ENCODE measurements around the gene RBM4.

RBM4 gene

DNA sequence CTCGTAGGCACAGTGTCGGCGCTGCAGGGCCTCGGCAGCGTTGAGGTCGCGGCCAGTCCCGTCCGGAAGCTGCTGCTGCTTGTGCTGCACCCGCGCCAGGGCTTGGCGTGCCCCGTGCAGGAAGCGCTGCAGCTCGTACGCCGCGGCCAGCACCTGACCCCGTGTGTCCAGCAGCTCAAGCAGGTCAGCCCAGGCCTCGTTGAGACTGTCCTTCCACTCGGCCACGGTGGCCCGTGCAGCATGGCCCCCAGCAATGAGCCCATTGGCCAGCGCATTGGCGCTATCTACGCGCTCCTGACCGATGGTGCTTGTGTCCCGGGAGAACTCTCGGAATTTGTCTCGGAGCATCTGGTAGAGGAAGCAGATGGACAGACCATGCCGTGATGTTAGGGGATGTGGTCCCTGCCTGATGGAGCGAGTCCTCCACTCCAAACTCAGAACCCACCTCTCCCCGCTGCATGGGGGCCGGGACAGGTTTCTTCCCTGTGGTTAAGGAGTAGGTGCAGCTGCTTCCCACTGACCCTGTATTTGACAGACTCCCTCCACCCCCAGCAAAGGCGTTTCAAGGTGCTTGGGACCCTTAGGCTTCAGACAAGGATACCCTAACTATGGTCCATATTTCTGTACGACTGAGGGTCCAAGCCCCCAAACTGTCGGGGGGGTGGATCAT lies 52.9 kb downstream of the RBM4 start:
- DNase-seq, result no peak

DNA sequence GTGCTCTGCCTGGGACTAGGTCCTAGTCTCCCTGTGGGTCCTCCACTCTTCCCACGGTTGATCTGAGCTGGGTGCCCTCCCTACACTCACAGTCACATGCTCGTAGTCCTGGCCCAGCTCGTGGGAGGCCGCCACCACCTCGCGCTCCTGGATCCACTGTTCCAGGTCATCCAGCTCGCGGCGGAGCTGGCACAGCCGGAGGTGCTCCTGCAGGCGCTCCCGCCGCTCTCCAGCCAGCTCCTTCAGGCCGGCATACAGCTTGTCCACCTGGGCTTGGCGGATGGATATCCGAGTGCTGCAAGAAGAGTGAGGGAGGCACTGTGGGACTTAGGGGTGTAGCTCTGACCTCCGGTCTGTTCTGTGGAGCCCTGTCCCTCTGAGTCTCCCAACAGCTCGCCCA lies 53.9 kb downstream of the RBM4 start:
- no peak for DNase-seq

DNA sequence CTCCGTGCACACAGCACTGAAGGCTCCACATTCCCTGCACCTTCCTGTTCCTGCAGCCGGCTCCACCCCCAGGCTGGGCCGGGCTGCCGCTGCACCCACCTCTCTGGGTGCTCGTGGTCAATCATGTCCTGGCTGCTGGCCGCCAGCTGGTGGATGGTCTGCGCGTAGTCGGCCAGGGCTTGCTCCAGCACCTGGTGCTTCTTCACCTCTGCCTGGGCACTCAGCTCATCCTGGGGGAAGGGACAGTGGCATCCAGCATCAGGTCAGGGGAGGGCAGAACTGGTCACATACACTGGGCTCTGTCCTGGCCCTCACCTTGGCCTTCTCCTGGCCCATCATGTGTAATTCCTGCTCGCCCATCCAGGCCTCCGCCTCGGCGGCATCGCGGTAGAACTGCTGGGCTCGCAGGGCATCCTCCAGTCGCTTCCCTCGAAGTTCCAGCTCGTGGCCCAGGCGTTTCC lies 54.4 kb downstream of the RBM4 start:
- no peak for DNase-seq

DNA sequence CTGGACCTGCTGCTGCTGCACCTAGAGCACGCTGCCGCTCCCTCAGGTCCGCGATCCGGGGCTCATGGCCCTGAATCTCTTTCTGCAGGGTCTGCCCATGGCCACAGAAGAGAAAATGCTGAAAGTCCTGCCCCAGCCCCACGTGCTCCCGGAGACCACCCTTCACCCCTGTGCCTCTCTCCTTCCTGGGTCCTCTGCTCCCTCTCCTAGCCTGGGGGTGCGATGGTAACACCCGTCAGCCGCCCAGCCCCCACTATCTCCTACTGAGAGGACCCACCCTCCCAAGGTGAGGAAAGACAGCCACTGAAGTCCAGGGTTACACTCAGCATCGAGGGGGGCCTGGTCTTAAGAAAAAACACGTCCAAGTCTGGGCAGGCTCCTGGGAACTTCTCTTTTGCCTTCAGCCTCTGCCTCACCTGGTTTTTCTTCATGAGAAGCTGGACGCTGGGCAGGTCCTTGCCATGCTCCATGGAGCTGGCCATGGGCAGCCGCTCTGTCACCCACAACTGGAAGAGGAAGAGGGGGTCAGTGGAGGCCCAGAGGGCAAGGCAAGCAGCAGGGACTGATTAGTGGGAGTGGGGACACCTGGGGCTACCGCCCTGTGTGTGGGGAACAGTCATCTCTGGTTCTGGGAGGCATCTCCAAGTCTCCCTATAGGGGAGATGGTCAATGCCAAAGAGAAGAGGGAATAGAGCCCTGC lies 55.0 kb downstream of the RBM4 start:
- no peak for DNase-seq

DNA sequence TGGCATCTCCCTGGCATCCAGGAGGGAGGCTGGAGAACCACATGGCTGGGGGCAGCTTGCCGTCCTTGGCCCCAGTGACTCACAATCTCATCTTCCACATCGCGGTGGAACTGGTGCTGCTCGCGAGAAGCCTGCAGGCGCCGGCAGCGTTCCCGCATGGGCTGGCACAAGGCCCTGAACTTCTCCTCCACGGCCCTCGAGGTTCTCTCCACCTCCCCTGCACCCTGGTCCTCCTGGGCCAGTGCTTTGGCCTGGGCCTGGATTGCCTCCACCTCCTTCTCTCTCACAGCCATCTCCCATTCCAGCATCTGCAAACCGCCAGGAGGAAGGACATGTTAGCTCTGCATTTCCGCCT lies 55.5 kb downstream of the RBM4 start:
- no peak for DNase-seq

DNA sequence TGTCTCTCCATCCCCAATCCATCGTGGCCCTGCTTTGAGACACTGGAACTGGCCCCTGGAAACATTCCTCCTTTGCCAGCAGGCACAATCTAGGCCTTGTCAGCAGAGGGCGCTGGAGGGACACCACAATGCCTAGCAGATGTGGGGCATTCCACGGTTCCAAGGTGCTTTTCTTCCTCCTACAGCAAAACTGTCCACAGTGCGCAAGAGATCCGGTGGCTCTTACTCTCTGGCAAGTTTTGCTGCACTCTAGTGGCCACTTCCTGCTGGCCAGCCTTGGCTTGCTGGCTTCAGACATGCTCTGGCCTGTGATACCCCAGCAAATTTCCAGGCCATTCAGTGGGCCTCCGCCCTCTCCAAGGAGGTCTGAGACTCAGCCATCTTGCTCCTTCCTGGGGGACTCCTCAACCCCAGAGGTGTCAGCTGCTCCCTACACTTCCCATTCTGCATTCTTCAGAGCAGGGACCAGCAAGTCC lies 56.3 kb downstream of the RBM4 start:
- peak; percentile 53 to 79 (median 75) for DNase-seq

Measured in T-helper 2 cell (primary cell).